HG03469 (cell line): ENCODE measurements around the gene SNAP29.
"Not testable (repeated sequence)": the region's sequence is repeated elsewhere in the genome, so short reads cannot be mapped to it uniquely, and the experiment has no call there.

Experiments
- ATAC-seq: cut with Tn5 transposase; IDR thresholded peaks from one replicate; pipeline ENCODE4 v1.9.1; 2021; ENCODE audit warnings: mild to moderate bottlenecking, moderate library complexity, moderate number of reproducible peaks; ENCODE audit not compliant: unreplicated experiment

Gene SNAP29

GRCh38 chr22:20926243-20926642, 67.4 kb downstream of the SNAP29 start:
- no peak for ATAC-seq

GRCh38 chr22:20927940-20928572, 69.2 kb downstream of the SNAP29 start:
- ATAC-seq = no peak

DNA sequence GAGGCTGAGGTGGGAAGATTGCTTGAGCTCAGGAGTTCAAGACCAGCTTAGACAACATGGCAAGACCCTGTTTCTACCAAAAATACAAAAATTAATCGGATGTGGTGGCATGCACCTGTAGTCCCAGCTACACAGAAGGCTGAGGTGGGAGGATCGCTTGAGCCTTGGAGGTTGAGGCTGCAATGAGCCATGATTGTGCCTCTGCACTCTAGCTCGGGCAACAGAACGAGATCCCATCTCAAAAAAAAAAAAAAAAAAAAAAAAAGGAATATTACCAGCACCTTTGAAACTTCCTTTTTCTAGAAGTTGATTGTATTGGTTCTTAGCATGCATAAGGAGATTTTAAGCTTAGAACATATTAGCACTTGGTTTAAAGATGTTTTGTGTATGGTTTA, 69.8 kb downstream of the SNAP29 start:
- ATAC-seq = no peak

DNA sequence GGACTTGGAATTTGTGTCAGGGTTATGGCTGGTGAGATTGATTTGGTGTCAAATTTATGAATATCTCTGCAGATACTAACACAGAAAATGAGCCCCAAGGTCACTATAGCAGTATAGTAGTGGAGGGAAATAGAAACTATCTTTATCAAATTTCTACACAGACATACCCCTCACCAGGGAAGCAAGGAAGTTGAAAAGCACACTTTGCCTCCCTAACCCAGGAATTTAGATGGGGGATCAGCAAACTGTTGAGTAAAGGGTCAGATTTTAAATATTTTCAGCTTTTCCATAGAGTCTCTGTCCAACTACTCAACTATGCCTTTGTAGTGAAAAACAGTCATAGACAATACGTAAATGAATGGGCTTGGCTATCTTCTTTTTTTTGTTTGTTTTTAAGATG, 71.2 kb downstream of the SNAP29 start:
- no peak for ATAC-seq

- not testable (repeated sequence) for ATAC-seq
Measured at GRCh38 chr22:20930435-20930834, 71.6 kb downstream of the SNAP29 start.

GRCh38 chr22:20931126-20931654, 72.4 kb downstream of the SNAP29 start:
- ATAC-seq = no peak

- ATAC-seq = no peak
Measured at GRCh38 chr22:20933910-20934309, 75.1 kb downstream of the SNAP29 start.

GRCh38 chr22:20935049-20935448, 76.2 kb downstream of the SNAP29 start:
- ATAC-seq = not testable (repeated sequence)

DNA sequence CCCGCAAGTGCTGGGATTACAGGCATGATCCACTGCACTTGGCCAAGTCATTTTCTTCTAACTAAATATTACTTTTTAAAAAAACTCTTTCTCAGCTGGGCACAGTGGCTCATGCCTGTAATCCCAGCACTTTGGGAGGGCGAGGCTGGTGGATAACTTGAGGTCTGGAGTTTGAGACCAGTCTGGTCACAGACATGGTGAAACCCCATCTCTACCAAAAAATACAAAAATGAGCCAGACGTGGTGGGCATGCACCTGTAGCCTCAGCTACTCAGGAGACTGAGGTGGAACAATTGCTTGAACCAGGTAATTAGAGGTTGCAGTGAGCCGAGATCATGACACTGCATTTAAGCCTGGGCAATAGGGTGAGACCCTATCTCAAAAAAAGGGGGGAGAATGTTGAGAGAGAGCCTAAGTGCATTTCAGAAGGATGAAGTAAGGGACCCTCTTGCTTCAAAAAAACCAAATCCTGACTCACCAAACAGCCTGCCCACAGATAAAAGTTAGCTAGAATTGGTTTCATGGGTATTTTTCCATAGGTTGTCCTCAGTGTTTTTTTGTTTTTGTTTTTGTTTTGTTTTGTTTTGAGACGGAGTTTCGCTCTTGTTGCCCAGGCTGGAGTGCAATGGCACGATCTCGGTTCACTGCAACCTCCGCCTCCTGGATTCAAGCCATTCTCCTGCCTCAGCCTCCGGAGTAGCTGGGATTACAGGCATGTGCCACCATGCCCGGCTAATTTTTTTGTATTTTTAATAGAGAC, 77.2 kb downstream of the SNAP29 start:
- ATAC-seq = not testable (repeated sequence)

- no peak for ATAC-seq
Measured at GRCh38 chr22:20937031-20937793, 78.4 kb downstream of the SNAP29 start.

DNA sequence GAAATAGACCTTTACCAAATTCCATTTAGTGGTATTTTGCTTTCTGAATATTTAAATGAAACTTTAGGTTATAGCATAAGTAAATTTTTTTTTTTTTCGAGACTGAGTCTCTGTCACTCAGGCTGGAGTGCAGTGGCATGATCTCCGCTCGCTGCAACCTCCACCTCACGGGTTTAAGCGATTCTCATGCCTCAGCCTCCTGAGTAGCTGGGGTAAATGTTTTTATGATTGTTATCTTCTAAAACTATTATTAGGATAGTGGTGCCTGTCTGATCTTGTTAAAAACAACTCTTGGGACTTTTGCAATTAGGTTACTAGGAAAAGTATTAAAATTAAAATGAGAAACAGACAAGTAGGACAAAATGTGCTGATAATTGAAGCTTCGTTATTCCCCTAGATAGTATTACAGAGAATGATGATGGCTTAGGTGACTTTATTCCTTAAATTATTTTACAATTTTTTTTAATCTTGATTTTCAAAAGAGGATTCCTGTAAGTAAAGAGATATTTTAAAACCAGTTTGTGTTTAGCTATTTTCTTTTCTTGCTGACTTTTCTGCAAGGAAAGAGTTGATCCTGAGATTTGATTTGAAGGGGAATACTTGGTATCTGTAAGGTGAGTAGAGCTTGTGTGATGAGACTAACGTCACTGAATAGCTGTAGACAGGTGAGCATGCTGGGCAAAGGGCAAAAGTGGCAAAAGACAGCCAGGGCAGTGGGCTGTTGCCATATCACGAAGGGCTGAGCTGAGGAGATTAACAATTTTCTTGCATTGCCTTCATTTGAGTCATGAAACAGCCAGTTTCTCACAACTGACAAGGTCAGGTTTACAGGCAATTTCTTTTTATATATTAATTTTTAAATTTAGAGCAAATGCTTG, 79.2 kb downstream of the SNAP29 start:
- no peak for ATAC-seq

- ATAC-seq = not testable (repeated sequence)
Measured at GRCh38 chr22:20939457-20940185, 80.8 kb downstream of the SNAP29 start.

DNA sequence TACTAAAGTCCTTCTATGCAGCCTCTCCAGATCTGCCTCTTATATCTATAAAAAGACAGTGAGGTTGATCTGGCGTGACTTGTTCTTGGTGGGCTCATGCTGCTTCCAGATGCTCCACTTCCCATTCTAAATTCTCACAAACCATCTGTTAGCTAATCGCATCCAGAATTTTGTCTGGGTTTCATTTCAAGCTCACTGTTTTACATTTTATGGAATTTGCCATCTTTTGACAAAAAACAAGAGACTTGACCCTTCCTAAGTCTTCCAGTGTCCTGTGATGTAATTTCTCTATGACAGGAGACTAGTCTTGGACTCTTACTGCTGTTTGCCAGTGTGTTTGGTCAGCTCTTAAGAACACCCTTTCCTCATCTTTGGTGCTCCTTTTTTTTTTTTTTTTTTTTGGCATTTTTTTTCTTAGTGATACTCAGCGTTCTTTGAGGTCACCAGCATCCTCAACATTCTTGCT, 81.4 kb downstream of the SNAP29 start:
- ATAC-seq = no peak
